Measurements from ENCODE around the gene CDH1.

Gene CDH1

DNA sequence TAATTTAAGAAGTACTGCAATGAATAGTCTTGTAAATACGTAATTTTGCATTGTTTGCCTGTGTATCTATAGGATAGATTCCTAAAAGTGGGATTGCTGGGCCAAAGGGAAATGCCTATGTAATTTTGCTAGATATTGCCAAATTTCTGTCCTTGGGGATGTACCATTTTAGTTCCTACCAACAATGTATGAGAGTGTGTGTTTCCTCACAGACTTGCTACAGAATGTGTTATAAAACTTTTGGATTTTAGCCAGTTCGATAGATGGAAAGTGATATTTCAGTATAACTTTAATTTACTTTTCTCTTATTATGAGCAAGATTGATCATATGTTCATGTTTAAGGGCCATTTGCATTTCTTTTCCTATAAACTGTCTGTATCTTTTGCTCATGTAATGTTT lies 114.5 kb downstream of the CDH1 start:
- peaks cover 4% of the 10 kb centered on the region for H3K4me1 Mint-ChIP-seq
- H3K36me3 Mint-ChIP-seq (ENCODE audit: low read depth): no peaks in the 10 kb centered on the region
- H3K27ac Mint-ChIP-seq: no peak overlapping the region
- no peaks in the 10 kb centered on the region for H3K27me3 Mint-ChIP-seq (ENCODE audit: low read depth)
- TF ChIP-seq, protein P1, sequence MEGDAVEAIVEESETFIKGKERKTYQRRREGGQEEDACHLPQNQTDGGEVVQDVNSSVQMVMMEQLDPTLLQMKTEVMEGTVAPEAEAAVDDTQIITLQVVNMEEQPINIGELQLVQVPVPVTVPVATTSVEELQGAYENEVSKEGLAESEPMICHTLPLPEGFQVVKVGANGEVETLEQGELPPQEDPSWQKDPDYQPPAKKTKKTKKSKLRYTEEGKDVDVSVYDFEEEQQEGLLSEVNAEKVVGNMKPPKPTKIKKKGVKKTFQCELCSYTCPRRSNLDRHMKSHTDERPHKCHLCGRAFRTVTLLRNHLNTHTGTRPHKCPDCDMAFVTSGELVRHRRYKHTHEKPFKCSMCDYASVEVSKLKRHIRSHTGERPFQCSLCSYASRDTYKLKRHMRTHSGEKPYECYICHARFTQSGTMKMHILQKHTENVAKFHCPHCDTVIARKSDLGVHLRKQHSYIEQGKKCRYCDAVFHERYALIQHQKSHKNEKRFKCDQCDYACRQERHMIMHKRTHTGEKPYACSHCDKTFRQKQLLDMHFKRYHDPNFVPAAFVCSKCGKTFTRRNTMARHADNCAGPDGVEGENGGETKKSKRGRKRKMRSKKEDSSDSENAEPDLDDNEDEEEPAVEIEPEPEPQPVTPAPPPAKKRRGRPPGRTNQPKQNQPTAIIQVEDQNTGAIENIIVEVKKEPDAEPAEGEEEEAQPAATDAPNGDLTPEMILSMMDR (IDR thresholded peaks at IDR 0.05; ENCODE audit: unreplicated experiment in 3 of 3): no peak
- H3K4me3 Mint-ChIP-seq: no peak overlapping the region
- peaks cover 5% of the 10 kb centered on the region for H3K9me3 Mint-ChIP-seq

- H3K4me1 Mint-ChIP-seq: no peaks in the 10 kb centered on the region
Measured at GRCh38 chr16:68857479-68857878, 120.4 kb downstream of the CDH1 start.

DNA sequence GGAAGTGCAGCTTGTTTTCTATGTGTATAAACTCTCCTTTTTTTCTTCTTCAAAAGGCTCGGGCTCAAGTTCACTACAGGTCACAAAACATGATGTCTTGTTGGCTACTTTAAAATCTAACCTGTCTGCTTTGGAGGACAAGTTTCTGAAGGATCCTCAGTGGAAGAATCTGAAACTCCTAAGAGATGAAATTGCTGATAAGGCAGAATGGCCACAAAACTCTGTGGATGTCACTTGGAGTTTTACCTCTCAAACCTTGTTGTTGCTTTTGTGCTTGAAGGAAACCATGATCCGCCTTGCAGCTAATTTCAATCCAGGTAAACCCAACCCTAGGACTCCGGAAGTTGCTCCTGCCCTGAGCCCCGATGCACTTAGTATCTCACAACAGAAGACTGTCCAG lies 122.7 kb downstream of the CDH1 start:
- Mint-ChIP-seq H3K4me1 (no peaks in the 10 kb centered on the region), H3K36me3 (ENCODE audit: low read depth) (peaks cover 17% of the 10 kb centered on the region), H3K27ac (no peak overlapping the region), H3K4me3 (no peak overlapping the region), H3K9me3 (peaks cover 2% of the 10 kb centered on the region), H3K27me3 (ENCODE audit: low read depth) (no peaks in the 10 kb centered on the region)
- TF ChIP-seq, protein P1 (IDR thresholded peaks at IDR 0.05; ENCODE audit: unreplicated experiment in 3 of 3): no peak

More at GRCh38 chr16:68857479-68857878, 120.4 kb downstream of the CDH1 start:
- Mint-ChIP-seq H3K27me3 (ENCODE audit: low read depth) (no peaks in the 10 kb centered on the region), H3K27ac (no peak overlapping the region), H3K4me3 (no peak overlapping the region), H3K9me3 (peaks cover 5% of the 10 kb centered on the region), H3K36me3 (ENCODE audit: low read depth) (peaks cover 17% of the 10 kb centered on the region)
- TF ChIP-seq, protein P1 (IDR thresholded peaks at IDR 0.05; ENCODE audit: unreplicated experiment in 3 of 3): no peak

DNA sequence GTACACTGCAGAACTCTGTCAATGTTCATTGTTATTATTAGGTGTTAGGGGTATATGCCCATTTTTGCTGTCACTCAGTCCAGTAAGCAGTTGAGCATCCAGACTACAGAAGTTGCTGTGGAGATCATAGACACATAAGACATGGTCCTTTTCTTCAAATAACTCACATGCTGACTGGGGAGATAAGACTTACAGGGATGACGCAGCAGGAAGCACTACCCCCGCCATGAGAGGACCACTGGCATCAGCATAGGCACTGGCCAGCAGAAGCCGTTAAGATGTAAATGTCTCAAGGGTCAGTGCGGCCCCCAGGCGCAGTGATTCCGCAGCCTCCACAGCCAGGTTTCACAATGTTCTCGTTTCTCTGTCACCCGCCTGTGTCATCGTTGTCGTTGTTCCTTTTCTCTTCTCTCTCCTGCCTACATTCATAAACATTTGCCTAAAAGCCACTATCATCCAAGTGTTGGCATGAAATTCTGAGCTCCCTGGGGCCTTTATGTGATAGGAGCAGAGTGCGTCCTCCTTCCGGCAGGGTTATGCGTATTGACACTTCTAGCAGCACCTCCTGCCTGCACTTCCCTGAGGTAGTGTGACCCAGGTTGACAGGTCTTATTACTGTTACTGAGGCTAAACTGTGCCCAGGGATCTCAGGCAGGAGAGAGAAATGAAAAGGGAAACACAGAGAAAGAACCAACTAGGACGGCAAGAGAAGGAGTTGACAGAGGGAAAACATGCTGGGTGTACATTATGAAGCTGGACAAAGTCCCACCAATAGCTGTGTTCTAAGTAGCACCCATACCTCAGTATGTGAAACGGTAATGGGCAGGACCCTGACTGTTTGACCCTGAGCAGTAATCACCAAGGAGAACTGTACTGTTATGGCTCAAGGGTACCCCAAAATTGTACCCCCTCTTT lies 124.1 kb downstream of the CDH1 start:
- Mint-ChIP-seq H3K27me3 (ENCODE audit: low read depth) (no peaks in the 10 kb centered on the region), H3K4me3 (no peak overlapping the region), H3K27ac (no peak overlapping the region), H3K36me3 (ENCODE audit: low read depth) (peaks cover 17% of the 10 kb centered on the region), H3K4me1 (no peaks in the 10 kb centered on the region), H3K9me3 (no peaks in the 10 kb centered on the region)
- TF ChIP-seq, protein P1 (IDR thresholded peaks at IDR 0.05; ENCODE audit: unreplicated experiment in 3 of 3): no peak

DNA sequence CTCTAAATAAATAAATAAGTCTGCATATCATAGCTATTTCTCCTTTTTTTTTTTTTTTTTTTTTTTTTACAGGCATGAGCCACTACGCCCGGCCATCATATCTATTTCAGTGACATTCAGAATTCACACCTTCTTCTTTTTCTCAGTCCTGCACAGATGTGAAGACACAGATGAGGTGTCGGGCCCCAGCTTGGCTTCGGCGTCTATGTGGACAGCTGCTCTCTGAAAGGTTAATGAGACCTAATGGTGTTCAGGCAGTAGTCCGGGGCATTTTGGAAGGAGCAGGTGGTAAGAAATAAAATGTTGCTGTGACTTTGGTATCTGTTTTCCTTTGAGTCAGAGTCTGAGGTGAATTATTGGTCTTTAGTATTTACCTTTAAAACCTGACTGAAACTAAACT lies 129.8 kb downstream of the CDH1 start:
- TF ChIP-seq, protein P1 (IDR thresholded peaks at IDR 0.05; ENCODE audit: unreplicated experiment in 3 of 3): no peak
- H3K9me3 Mint-ChIP-seq: no peaks in the 10 kb centered on the region

More for the DNA sequence above, 129.8 kb downstream of the CDH1 start:
- H3K36me3 Mint-ChIP-seq (ENCODE audit: low read depth): peaks cover 20% of the 10 kb centered on the region
- H3K27me3 Mint-ChIP-seq (ENCODE audit: low read depth): peaks cover 4% of the 10 kb centered on the region
- no peak overlapping the region for H3K27ac Mint-ChIP-seq
- no peaks in the 10 kb centered on the region for H3K4me1 Mint-ChIP-seq
- H3K4me3 Mint-ChIP-seq: no peak overlapping the region
